Measurements from ENCODE around the gene NFATC1.

DNA sequence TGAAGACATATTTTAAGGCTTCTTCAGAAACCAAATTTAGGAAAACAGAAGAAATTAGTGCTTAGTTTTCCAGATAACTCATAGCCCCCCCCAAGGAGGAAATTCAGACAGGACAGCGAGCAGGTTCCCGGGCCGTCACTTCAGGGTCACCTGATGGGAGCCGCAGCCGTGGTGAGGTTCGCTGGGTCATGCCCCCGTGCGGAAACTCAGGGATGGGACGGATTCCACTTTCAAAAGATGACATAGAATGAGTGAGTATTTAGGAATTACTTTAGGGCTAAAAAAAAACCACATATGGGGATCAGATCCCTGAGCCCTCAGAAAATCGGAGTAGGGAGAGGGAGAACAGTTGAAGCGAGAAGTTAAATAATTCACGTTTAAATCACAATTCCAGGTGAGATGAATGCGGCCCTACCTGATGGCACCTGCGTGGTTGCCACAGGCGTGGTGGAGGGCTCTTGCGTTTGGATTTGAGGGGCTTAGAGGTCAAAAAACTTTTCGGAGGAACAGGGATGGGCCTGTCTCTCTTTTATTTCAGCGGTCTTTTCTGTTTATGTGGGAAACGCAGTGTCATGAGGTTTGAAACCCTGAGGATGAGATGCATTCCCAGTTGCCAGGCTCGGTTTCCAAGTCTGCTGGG is 114.4 kb downstream of the NFATC1 start:
- TF ChIP-seq, protein P1, sequence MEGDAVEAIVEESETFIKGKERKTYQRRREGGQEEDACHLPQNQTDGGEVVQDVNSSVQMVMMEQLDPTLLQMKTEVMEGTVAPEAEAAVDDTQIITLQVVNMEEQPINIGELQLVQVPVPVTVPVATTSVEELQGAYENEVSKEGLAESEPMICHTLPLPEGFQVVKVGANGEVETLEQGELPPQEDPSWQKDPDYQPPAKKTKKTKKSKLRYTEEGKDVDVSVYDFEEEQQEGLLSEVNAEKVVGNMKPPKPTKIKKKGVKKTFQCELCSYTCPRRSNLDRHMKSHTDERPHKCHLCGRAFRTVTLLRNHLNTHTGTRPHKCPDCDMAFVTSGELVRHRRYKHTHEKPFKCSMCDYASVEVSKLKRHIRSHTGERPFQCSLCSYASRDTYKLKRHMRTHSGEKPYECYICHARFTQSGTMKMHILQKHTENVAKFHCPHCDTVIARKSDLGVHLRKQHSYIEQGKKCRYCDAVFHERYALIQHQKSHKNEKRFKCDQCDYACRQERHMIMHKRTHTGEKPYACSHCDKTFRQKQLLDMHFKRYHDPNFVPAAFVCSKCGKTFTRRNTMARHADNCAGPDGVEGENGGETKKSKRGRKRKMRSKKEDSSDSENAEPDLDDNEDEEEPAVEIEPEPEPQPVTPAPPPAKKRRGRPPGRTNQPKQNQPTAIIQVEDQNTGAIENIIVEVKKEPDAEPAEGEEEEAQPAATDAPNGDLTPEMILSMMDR (IDR thresholded peaks at IDR 0.05) = no peak
- TF ChIP-seq POLR2A (IDR thresholded peaks at IDR 0.05) = no peak

Data from vagina (tissue), 2 donors.